Coronary artery (tissue), 2 donors: Measurements from ENCODE around the gene ZNF668.

Source experiments
- DNase-seq: peaks from one replicate; pipeline ENCODE4 v3.0.0-alpha.2; 2017; ENCODE audit warnings: low spot score
- H3K27ac ChIP-seq, 2 donors: fragments of 200-600 bp; sonication (generic); one replicate each; pipeline ENCODE4 v1.5.1; 2016 to 2019
- H3K4me3 ChIP-seq: fragments of 200-600 bp; sonication (generic); 2 replicates; pipeline ENCODE4 v1.5.1; 2016; ENCODE audit warnings: mild to moderate bottlenecking, moderate library complexity
- TF ChIP-seq, protein P1 (sequence below): fragments of 200-600 bp; sonication (generic); IDR thresholded peaks from one replicate; pipeline ENCODE4 v1.5.1; 2019; ENCODE audit warnings: antibody characterized with exemption

The ZNF668 gene

GRCh38 chr16:31080035-31080629 is 6.1 kb upstream of the ZNF668 start:
- Histone ChIP-seq H3K27ac (no peak overlapping the region), H3K4me3 (no peak overlapping the region)
- DNase-seq = no peak
- TF ChIP-seq, protein P1, sequence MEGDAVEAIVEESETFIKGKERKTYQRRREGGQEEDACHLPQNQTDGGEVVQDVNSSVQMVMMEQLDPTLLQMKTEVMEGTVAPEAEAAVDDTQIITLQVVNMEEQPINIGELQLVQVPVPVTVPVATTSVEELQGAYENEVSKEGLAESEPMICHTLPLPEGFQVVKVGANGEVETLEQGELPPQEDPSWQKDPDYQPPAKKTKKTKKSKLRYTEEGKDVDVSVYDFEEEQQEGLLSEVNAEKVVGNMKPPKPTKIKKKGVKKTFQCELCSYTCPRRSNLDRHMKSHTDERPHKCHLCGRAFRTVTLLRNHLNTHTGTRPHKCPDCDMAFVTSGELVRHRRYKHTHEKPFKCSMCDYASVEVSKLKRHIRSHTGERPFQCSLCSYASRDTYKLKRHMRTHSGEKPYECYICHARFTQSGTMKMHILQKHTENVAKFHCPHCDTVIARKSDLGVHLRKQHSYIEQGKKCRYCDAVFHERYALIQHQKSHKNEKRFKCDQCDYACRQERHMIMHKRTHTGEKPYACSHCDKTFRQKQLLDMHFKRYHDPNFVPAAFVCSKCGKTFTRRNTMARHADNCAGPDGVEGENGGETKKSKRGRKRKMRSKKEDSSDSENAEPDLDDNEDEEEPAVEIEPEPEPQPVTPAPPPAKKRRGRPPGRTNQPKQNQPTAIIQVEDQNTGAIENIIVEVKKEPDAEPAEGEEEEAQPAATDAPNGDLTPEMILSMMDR = no peak

- TF ChIP-seq, protein P1 = no peak
- DNase-seq = no peak
- H3K4me3 ChIP-seq = no peak overlapping the region
- no peak overlapping the region for H3K27ac ChIP-seq
These were observed 5.4 kb upstream of the ZNF668 start for GRCh38 chr16:31079342-31079944.

GRCh38 chr16:31078597-31079341 is 4.7 kb upstream of the ZNF668 start:
- no peak for DNase-seq
- Histone ChIP-seq H3K27ac (no peak overlapping the region), H3K4me3 (no peak overlapping the region)
- TF ChIP-seq, protein P1 = no peak

- DNase-seq = no peak
- TF ChIP-seq, protein P1 = no peak
- H3K27ac ChIP-seq = no peak overlapping the region
- H3K4me3 ChIP-seq = no peak overlapping the region
These were observed 3.8 kb upstream of the ZNF668 start for GRCh38 chr16:31077592-31078396.

DNA sequence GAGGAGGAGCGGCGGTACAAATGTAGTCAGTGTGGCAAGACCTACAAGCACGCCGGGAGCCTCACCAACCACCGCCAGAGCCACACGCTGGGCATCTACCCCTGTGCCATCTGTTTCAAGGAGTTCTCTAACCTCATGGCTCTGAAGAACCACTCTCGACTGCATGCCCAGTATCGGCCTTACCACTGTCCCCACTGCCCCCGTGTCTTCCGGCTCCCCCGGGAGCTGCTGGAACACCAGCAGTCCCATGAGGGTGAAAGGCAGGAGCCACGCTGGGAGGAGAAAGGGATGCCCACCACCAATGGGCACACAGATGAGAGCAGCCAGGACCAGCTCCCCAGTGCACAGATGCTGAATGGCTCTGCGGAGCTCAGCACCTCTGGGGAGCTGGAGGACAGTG is 3.0 kb upstream of the ZNF668 start:
- TF ChIP-seq, protein P1 = no peak
- no peak for DNase-seq
- H3K4me3 ChIP-seq = no peak overlapping the region
- H3K27ac ChIP-seq = no peak overlapping the region

DNA sequence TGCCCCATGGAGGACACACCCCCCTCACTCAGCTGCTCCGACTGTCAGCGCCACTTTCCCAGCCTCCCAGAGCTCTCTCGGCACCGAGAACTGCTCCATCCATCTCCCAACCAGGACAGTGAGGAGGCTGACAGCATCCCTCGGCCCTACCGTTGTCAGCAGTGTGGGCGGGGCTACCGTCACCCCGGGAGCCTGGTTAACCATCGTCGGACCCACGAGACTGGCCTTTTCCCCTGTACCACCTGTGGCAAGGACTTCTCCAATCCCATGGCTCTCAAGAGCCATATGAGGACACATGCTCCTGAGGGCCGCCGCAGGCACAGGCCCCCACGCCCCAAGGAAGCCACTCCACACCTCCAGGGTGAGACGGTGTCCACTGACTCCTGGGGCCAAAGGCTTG is 2.3 kb upstream of the ZNF668 start:
- no peak overlapping the region for H3K4me3 ChIP-seq
- H3K27ac ChIP-seq = no peak overlapping the region
- TF ChIP-seq, protein P1 = no peak
- DNase-seq = no peak
